Peyer's patch (tissue), 4 donors: ENCODE measurements around the gene XPOT. TPM values are rescaled to one million over a fixed set of nuclear protein-coding genes. Genes with fewer than 3 reads are reported as not detected.

Source experiments
- DNase-seq, 3 donors: peaks; one replicate each; pipeline ENCODE4 v3.0.0-alpha.2; 2017 to 2019
- H3K27ac ChIP-seq, 4 donors: fragments of 200-600 bp; sonication (generic); one replicate each; pipeline ENCODE4 v1.5.1; 2016 to 2019
- H3K27me3 ChIP-seq, 2 donors: fragments of 200-600 bp; sonication (generic); one replicate each; pipeline ENCODE4 v1.5.1; 2019
- H3K36me3 ChIP-seq, 3 donors: fragments of 200-600 bp; sonication (generic); one replicate each; pipeline ENCODE4 v1.5.1; 2016 to 2019
- H3K4me1 ChIP-seq, 4 donors: fragments of 200-600 bp; sonication (generic); one replicate each; pipeline ENCODE4 v1.5.1; 2016 to 2019
- H3K4me3 ChIP-seq, 4 donors: fragments of 200-600 bp; sonication (generic); 1 replicate in 3 of 4; 2 replicates in 1 of 4; pipeline ENCODE4 v1.5.1; 2016 to 2019; ENCODE audit warnings: mild to moderate bottlenecking in 1 of 4
- H3K9me3 ChIP-seq, 4 donors: fragments of 200-600 bp; sonication (generic); one replicate each; pipeline ENCODE4 v1.5.1; 2016 to 2019; ENCODE audit warnings: mild to moderate bottlenecking in 1 of 4
- CTCF ChIP-seq, 6 experiments: fragments of 450-650 bp in 4 of 6; fragments of 200-600 bp in 2 of 6; sonication (generic) in 1 of 6; IDR thresholded peaks; one replicate each; pipeline ENCODE4 v1.5.1; 2017 to 2019; ENCODE audit warnings: antibody characterized with exemption in 6 of 6, mild to moderate bottlenecking in 3 of 6, moderate library complexity in 1 of 6
- POLR2A ChIP-seq, 2 donors: fragments of 450-650 bp; IDR thresholded peaks; one replicate each; pipeline ENCODE4 v1.5.1; 2017; ENCODE audit warnings: antibody characterized with exemption in 2 of 2, mild to moderate bottlenecking in 2 of 2, moderate library complexity in 2 of 2
- total RNA-seq, 4 donors: library from RNA; depleted of rRNA; stranded (reverse); fragments of >200 nt; gene quantifications; one replicate each; pipeline ENCODE4 v1.1.0, GENCODE V29; 2016

Gene XPOT
- total RNA-seq, 4 donors from 2014 or later: 15.6 to 73.4 (median 24.8) TPM

- Histone ChIP-seq H3K36me3 (no peaks in the 10 kb centered on the region), H3K9me3 (no peaks in the 10 kb centered on the region), H3K27me3 (peaks cover 0 to 6% of the 10 kb centered on the region in 2 donors), H3K27ac (no peak overlapping the region), H3K4me1 (peaks cover 0 to 5% (median 0%) of the 10 kb centered on the region in 4 donors), H3K4me3 (no peak overlapping the region)
- no peak for TF ChIP-seq POLR2A (IDR thresholded peaks at IDR 0.05)
- TF ChIP-seq CTCF (IDR thresholded peaks at IDR 0.05): no peak
- DNase-seq: no peak
Measured at GRCh38 chr12:64385468-64385867, 18.7 kb upstream of the XPOT start.

GRCh38 chr12:64387197-64387816, 16.9 kb upstream of the XPOT start:
- Histone ChIP-seq H3K27ac (no peak overlapping the region), H3K27me3 (peaks cover 0 to 8% of the 10 kb centered on the region in 2 donors), H3K36me3 (no peaks in the 10 kb centered on the region), H3K4me3 (no peak overlapping the region), H3K4me1 (peaks cover 0 to 9% (median 0%) of the 10 kb centered on the region in 4 donors), H3K9me3 (no peaks in the 10 kb centered on the region)
- TF ChIP-seq CTCF (IDR thresholded peaks at IDR 0.05) (no peak), POLR2A (IDR thresholded peaks at IDR 0.05) (no peak)
- DNase-seq: no peak

GRCh38 chr12:64389154-64389553, 15.0 kb upstream of the XPOT start:
- Histone ChIP-seq H3K4me3 (no peak overlapping the region), H3K27ac (no peak overlapping the region), H3K36me3 (no peaks in the 10 kb centered on the region), H3K9me3 (no peaks in the 10 kb centered on the region), H3K27me3 (peaks cover 0 to 8% of the 10 kb centered on the region in 2 donors), H3K4me1 (peaks cover 0 to 9% (median 0%) of the 10 kb centered on the region in 4 donors)
- no peak for DNase-seq
- TF ChIP-seq CTCF (IDR thresholded peaks at IDR 0.05) (no peak), POLR2A (IDR thresholded peaks at IDR 0.05) (no peak)

GRCh38 chr12:64390275-64390851, 13.8 kb upstream of the XPOT start, which contains the start of gene C12orf56:
C12orf56 (minus strand) TSS chr12:64390758; CDS start chr12:64390565, 193 bp downstream.
- H3K36me3 ChIP-seq: no peaks in the 10 kb centered on the region
- no peaks in the 10 kb centered on the region for H3K9me3 ChIP-seq
- peak in 1 of 3 donors; percentile 56 for DNase-seq
- TF ChIP-seq POLR2A (IDR thresholded peaks at IDR 0.05) (no peak), CTCF (IDR thresholded peaks at IDR 0.05) (no peak)
- H3K4me1 ChIP-seq: peaks cover 0 to 9% (median 0%) of the 10 kb centered on the region in 4 donors
- peak within 1 kb of the TSS in 3 of 4 donors; percentile 30 to 46 (median 40) for H3K4me3 ChIP-seq
- H3K27me3 ChIP-seq: peaks cover 0 to 8% of the 10 kb centered on the region in 2 donors
- H3K27ac ChIP-seq: no peak within 1 kb of the TSS

- no peak for DNase-seq
- Histone ChIP-seq H3K27me3 (peaks cover 0 to 8% of the 10 kb centered on the region in 2 donors), H3K36me3 (no peaks in the 10 kb centered on the region), H3K27ac (no peak overlapping the region), H3K9me3 (no peaks in the 10 kb centered on the region), H3K4me1 (peaks cover 0 to 9% (median 0%) of the 10 kb centered on the region in 4 donors), H3K4me3 (no peak overlapping the region)
- TF ChIP-seq POLR2A (IDR thresholded peaks at IDR 0.05): no peak
- peak in 3 of 6 experiments; percentile 21 to 31 (median 23) for TF ChIP-seq CTCF (IDR thresholded peaks at IDR 0.05)
Measured at GRCh38 chr12:64392221-64392620, 12.0 kb upstream of the XPOT start.
